HAP-1 (cell line): ENCODE measurements around the gene KRTAP3-3.
A peak's percentile ranks its signal among the peaks of the same experiment; 100 is the strongest.

Experiments
- DNase-seq, 2 experiments: peaks; one replicate each; pipeline ENCODE4 v3.0.0-alpha.2; 2016 to 2020; ENCODE audit warnings: low spot score in 2 of 2
- H3K27me3 ChIP-seq: fragments of 250-450 bp; sonication (Bioruptor Pico); 2 replicates; pipeline ENCODE4 v1.5.1; 2020; ENCODE audit warnings: low read depth, mild to moderate bottlenecking, moderate library complexity
- H3K36me3 ChIP-seq: fragments of 250-450 bp; sonication (Bioruptor Pico); replicated peaks from 2 replicates; pipeline ENCODE4 v1.5.1; 2020; ENCODE audit warnings: mild to moderate bottlenecking
- H3K4me1 ChIP-seq: fragments of 250-450 bp; sonication (Bioruptor Pico); 2 replicates; pipeline ENCODE4 v1.5.1; 2020; ENCODE audit warnings: mild to moderate bottlenecking
- H3K4me3 ChIP-seq: fragments of 250-450 bp; sonication (Bioruptor Pico); 2 replicates; pipeline ENCODE4 v1.5.1; 2020; ENCODE audit warnings: mild to moderate bottlenecking, moderate library complexity
- H3K9me3 ChIP-seq: fragments of 250-450 bp; sonication (Bioruptor Pico); 2 replicates; pipeline ENCODE4 v1.5.1; 2020; ENCODE audit warnings: mild to moderate bottlenecking, moderate library complexity
- in situ Hi-C: fragments of 300-500 bp; cut with MboI; formaldehyde crosslinking; loops from 3 replicates; pipeline ENCODE4 v1.14.3; 2020; ENCODE audit warnings: low sequenced_read_pairs, inconsistent platforms, mixed read lengths

The KRTAP3-3 gene

GRCh38 chr17:40945414-40945813 lies 48.5 kb downstream of the KRTAP3-3 start:
- Histone ChIP-seq H3K4me3 (no peak overlapping the region), H3K27me3 (no peaks in the 10 kb centered on the region), H3K4me1 (peaks cover 15% of the 10 kb centered on the region), H3K9me3 (no peaks in the 10 kb centered on the region), H3K36me3 (no peaks in the 10 kb centered on the region)
- DNase-seq = peak; percentile 17 to 25
- in situ Hi-C loops = no loop called here

- H3K36me3 ChIP-seq = no peaks in the 10 kb centered on the region
- no peaks in the 10 kb centered on the region for H3K27me3 ChIP-seq
- H3K9me3 ChIP-seq = no peaks in the 10 kb centered on the region
- no peak for DNase-seq
- in situ Hi-C loops = no loop called here
- H3K4me3 ChIP-seq = no peak overlapping the region
- peaks cover 10% of the 10 kb centered on the region for H3K4me1 ChIP-seq
These were observed 49.4 kb downstream of the KRTAP3-3 start for GRCh38 chr17:40944531-40944930.
